ENCODE measurements around the gene LIPH.

Gene LIPH

DNA sequence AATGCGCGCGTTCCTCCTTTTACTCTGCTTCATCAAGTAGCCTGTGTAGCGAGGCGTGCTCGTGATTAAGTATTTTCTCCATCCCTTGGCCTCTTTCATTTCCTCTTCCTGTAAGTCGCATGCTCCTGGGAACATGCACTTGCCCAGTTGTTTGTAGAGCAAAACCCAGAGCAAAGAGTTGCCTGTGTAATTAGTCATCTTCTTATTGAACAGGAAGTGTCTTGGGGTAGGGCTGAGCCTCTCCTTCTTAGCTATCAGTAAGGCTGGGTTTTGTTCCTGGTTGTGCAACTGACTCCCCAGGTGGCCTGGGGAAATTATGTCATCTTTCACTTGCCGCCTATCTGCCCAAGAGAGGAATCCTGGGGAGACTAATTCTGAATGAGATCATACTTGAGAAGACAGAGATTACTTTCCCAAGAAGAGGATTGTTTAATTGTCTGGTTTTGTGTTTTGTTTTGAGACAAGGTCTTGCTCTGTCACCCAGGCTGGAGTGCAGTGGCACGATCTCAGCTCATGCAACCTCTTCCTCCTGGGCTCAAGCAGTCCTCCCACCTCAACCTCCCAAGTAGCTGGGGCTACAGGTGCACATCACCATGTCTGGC lies 14.9 kb downstream of the LIPH start:
- no peak for DNase-seq

DNA sequence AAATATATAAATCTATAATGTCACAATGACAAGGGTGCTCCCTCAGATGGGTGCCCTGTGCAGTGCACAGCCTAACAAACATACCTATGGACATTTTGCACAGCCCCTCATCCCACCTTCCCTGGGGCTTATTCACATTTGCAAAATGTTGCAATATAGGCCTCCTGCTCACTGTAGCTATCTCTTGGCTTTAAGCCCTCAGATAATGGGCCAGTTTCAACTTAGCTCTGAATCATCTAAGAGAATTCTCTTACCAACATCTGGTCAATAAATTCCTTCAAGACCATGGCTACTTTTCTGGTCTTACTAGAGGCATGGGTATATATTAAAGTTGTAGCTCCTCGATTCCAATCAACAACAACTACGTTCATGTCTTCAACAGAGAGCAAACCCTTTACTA lies 17.9 kb downstream of the LIPH start:
- DNase-seq, result no peak

GRCh38 chr3:185532901-185533300 lies 19.5 kb downstream of the LIPH start:
- DNase-seq, result no peak

- no peak for DNase-seq
Measured at GRCh38 chr3:185530856-185531255, 21.5 kb downstream of the LIPH start.

DNA sequence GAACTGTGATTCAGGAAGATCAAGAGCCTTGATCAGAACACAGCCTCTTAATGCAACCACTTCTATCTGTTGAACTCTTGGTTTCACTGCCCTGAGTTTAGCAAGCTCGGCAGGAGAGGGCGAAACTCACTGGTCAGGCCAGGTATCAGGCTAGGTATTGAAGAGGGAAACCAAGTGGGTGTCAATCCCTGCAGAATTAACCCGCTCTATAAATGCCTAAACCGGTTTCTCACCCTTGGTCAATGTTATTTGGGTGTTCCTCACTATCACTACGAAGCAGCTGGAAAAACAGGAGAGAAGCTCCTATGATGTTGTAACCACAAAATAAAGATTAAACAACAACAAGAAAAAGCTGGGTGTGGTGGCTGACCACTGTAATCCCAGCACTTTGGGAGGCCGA lies 23.9 kb downstream of the LIPH start:
- DNase-seq, result no peak

DNA sequence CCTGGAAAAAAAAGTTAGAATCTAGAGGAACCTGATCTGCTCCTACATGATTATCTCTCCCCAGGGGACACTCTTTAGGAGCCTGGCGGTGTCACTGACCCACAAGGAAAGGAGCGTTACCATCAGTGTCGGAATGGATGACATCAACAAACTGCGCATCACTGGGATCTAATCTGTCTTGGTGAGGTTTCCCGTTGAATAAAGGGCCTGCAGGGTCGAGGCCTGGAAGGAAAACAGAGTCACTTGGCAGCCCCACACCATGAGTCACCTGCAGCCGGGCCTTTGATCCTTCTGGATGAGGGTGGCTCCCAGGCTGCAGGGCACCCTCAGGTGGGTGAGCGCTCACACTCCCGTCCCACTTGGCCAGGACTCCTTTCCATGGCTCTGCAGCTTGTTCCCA lies 25.0 kb downstream of the LIPH start:
- no peak for DNase-seq

DNA sequence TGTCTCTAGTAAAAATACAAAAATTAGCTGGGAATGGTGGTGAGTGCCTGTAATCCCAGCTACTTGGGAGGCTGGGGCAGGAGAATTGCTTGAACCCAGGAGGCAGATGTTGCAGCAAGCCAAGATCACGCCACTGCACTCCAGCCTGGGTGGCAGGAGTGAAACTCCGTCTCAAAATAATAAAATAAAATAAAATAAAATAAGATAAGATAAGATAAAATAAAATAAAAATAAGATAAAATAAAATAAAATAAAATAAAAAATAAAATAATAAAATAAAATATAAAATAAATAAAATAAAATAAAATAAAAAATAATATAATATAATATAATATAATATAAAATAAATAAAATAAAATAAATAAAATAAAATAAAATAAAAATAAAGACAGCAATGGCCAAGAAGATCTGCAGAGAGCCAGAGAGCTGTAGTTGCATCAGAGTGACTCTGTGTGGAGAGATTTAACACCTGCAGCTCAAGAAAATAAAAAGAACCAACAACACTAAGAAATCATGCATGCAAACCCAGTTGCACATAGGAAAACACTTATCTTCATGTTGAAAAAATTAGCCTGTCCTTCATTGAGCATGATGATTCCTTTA lies 25.9 kb downstream of the LIPH start:
- DNase-seq, result no peak

GRCh38 chr3:185521349-185522138 lies 30.8 kb downstream of the LIPH start:
- no peak for DNase-seq

DNA sequence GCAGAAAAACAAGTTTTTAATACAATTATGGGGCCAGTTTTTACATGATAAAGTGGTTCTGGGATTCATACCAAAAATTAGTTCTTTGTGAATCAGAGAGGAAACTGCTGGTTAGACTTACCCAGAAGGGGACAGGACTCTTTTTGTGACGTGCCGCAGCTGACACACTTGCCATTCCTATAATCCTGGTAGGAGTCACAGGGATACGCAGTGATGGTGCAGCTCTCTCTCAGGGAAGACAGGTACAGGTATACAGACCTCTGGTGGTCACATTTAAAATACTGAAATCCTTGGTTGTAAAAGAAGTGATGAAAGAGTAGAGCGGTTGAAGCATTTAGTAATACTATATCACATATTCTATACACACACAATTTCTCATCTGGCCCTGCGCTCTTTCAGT lies 33.4 kb downstream of the LIPH start:
- DNase-seq, result no peak

- DNase-seq, result no peak
Measured at GRCh38 chr3:185517387-185518130, 34.8 kb downstream of the LIPH start.

- no peak for DNase-seq
Measured at GRCh38 chr3:185511711-185512110, 40.7 kb downstream of the LIPH start.

GRCh38 chr3:185508335-185508991 lies 43.9 kb downstream of the LIPH start:
- no peak for DNase-seq

DNA sequence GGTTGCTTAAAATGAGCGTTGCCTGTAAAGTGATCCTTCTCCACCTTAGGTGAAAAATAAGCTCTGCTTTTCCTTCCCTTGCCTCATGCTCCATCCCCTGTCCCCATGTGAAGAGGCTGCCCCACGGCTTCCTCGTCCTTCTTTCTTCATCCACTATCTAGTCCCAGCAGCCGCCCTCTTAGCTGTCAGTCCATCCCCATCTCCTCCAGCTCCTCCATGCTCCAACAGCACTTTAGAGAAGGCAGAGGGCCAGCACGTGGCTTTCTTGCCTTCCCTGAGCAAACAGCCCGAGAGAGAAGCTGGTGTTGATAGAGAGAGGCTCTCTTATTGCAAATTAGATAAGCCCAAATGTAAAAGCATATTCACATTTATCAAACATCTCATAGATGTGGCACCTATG lies 44.5 kb downstream of the LIPH start:
- no peak for DNase-seq

GRCh38 chr3:185504636-185505035 lies 47.8 kb downstream of the LIPH start:
- DNase-seq, result no peak

- DNase-seq, result no peak
Measured at GRCh38 chr3:185503521-185503920, 48.9 kb downstream of the LIPH start.

DNA sequence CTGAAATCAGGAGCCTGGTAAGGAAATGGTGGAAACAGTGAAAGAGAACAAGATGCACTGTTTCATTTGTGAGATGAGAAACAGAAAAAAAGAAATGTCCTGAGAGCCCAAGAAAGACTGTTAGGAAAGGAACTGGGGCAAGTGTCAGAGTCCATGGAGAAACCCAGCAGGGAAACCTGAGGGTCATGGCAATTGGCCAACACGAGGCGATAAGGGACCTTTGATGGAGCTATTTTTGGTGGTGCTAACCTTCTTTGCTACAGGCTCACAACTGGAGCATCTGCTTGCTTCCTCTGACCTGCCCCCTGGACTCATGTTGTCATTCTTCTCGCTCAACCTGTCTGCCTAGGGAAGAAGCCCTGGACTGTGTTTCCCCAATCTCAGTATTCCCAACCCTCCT lies 49.4 kb downstream of the LIPH start:
- no peak for DNase-seq

- DNase-seq, result peak; percentile 97
Measured at GRCh38 chr3:185498503-185499396, 53.6 kb downstream of the LIPH start, which contains the start of gene TMEM41A. Gene TMEM41A, minus strand, starts transcription at chr3:185499035. Its CDS starts 74 bp downstream, at chr3:185498961.

GRCh38 chr3:185490241-185490640 lies 62.1 kb downstream of the LIPH start:
- no peak for DNase-seq

DNA sequence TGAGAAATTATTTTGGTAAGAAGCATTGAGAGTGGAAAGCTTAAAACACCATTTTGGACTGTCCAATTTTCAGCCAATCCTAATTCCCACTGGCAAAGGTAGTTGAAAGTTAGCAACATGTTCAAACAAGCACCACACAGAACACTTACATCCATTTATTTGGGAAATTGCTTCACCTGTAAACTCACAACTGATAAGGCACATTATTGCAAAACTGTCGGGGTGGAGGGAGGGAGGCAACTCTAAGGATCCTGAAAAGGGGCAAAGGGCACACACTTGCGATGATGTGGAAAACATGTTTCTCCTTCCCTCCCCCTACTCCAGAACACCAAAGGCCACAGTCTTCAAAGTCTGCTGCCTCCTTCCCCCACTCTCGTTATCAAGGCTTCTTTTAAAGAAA lies 62.9 kb downstream of the LIPH start:
- DNase-seq, result no peak

GRCh38 chr3:185488465-185488864 lies 63.9 kb downstream of the LIPH start:
- no peak for DNase-seq

DNA sequence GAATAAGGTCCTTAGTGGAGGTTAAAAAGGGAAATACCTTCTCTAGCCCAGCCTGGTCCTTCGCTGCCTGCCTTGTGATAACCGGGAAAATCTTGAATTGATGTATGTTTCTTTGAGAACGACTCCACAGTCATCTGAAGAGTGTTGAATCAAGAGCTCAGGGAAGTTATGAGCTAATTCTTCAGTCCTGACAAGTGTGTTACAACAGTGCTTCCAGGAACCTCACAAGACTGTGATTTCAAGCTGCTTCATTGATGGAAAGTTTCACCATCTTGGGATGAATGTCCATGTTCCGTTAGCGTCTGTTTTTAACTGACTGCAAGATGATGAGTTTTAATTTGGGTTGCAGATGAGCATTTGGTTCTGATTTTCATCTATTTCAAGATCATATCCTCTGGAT lies 66.0 kb downstream of the LIPH start:
- DNase-seq, result no peak

DNA sequence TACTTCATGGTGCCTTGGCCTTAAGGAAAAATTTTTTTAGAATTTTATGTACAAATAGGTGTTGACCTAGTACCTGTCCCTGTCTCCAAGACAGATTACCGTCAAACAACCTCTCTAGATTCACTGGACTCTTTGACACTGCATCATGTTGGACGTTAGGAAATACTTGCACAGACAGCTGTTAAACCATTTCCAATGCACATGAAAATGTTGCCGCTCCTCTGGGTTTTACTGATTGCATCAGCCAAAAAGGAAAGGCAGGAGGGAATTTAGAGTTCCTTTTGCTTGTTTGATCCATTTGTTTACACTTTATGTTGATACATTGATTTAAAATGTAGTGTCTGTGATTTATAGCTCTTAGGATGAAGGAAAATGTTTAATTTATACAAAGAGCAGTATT lies 68.1 kb downstream of the LIPH start:
- no peak for DNase-seq

All from NCI-H774 (cell line).